Measurements from ENCODE around the gene STAMBPL1. TPM values are rescaled to one million over a fixed set of nuclear protein-coding genes. Genes with fewer than 3 reads are reported as not detected.

STAMBPL1 gene
- total RNA-seq, 1 experiment from 2014 or later = 25.2 TPM

DNA sequence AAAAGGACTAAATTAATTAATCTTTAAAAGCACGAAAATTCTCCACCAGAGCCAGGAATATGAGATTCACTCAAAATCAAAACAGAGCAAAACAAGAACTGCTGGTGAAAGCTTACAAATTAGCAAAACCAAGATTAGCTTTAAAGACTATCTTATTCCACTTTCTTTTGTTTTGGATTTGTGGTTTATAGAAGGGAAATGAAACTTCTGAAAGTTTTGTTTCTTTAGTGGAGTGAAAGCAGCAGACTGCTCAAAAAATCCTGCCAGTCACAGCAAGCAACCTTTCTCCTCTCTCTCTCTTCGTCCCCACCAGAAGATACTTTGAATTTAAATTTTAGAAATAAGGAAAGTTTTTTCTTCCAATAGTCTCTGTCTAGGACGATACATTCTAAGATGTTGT lies 64.8 kb downstream of the STAMBPL1 start:
- DNase-seq (ENCODE audit: low read depth, low spot score) (no peak), ATAC-seq (no peak)
- Histone ChIP-seq H3K27me3 (ENCODE audit: control insufficient read depth, insufficient read depth, low read length) (no peaks in the 10 kb centered on the region), H3K4me3 (ENCODE audit: low read depth in 2 of 2, low read length in 2 of 2) (no peak overlapping the region), H3K36me3 (ENCODE audit: control insufficient read depth, insufficient read depth, low read length) (no peaks in the 10 kb centered on the region), H3K4me1 (ENCODE audit: control insufficient read depth, insufficient read depth, low read length) (no peaks in the 10 kb centered on the region), H3K9me3 (ENCODE audit: control insufficient read depth, insufficient read depth, low read depth, low read length) (no peaks in the 10 kb centered on the region), H3K27ac (ENCODE audit: low read length) (no peak overlapping the region)
- in situ Hi-C loops (cut with HindIII; ENCODE audit: low pct_unique_long_range_greater_than_20kb, low sequenced_read_pairs) = no loop called here
- intact Hi-C loops (cut with micrococcal nuclease; ENCODE audit: unreplicated experiment) = no loop called here
- BruUV-seq (replicated peaks) = no TSS peak
- POLR2A ChIA-PET = no interaction called here
- CTCF ChIA-PET = no interaction called here
- TF ChIP-seq TCF7L2 (IDR thresholded peaks at IDR 0.05; ENCODE audit: low read depth, low read length) = no peak
- no peak for TF ChIP-seq SIN3A (IDR thresholded peaks at IDR 0.05; ENCODE audit: borderline replicate concordance, insufficient read depth, low read depth, low read length)
- TF ChIP-seq, protein P1, sequence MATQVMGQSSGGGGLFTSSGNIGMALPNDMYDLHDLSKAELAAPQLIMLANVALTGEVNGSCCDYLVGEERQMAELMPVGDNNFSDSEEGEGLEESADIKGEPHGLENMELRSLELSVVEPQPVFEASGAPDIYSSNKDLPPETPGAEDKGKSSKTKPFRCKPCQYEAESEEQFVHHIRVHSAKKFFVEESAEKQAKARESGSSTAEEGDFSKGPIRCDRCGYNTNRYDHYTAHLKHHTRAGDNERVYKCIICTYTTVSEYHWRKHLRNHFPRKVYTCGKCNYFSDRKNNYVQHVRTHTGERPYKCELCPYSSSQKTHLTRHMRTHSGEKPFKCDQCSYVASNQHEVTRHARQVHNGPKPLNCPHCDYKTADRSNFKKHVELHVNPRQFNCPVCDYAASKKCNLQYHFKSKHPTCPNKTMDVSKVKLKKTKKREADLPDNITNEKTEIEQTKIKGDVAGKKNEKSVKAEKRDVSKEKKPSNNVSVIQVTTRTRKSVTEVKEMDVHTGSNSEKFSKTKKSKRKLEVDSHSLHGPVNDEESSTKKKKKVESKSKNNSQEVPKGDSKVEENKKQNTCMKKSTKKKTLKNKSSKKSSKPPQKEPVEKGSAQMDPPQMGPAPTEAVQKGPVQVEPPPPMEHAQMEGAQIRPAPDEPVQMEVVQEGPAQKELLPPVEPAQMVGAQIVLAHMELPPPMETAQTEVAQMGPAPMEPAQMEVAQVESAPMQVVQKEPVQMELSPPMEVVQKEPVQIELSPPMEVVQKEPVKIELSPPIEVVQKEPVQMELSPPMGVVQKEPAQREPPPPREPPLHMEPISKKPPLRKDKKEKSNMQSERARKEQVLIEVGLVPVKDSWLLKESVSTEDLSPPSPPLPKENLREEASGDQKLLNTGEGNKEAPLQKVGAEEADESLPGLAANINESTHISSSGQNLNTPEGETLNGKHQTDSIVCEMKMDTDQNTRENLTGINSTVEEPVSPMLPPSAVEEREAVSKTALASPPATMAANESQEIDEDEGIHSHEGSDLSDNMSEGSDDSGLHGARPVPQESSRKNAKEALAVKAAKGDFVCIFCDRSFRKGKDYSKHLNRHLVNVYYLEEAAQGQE (IDR thresholded peaks at IDR 0.05; ENCODE audit: insufficient read depth in 1 of 2, low read depth in 2 of 2, low read length in 1 of 2) = no peak

DNA sequence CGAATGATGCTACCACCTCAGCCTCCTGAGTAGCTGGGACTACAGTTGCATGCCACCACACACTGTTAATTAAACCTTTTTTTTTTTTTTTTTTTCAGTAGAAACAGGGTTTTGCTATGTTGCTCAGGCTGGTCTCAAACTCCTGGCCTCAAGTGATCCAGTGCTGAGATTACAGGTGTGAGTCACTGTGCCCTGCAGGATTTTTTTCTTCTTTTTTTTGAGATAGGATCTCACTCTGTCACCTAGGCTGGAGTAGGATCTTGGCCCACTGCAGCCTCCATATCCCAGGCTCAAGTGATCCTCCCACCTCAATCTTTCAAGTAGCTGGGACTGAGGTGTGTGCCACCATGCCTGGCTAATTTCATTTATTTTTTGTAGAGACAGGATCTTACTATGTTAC lies 66.2 kb downstream of the STAMBPL1 start:
- ATAC-seq (no peak), DNase-seq (ENCODE audit: low read depth, low spot score) (no peak)
- H3K36me3 ChIP-seq (ENCODE audit: control insufficient read depth, insufficient read depth, low read length) = no peaks in the 10 kb centered on the region
- no peak overlapping the region for H3K4me3 ChIP-seq (ENCODE audit: low read depth in 2 of 2, low read length in 2 of 2)
- intact Hi-C loops (cut with micrococcal nuclease; ENCODE audit: unreplicated experiment) (no loop called here), in situ Hi-C loops (cut with HindIII; ENCODE audit: low pct_unique_long_range_greater_than_20kb, low sequenced_read_pairs) (no loop called here)
- ChIA-PET CTCF (no interaction called here), POLR2A (no interaction called here)
- TF ChIP-seq, protein P2, sequence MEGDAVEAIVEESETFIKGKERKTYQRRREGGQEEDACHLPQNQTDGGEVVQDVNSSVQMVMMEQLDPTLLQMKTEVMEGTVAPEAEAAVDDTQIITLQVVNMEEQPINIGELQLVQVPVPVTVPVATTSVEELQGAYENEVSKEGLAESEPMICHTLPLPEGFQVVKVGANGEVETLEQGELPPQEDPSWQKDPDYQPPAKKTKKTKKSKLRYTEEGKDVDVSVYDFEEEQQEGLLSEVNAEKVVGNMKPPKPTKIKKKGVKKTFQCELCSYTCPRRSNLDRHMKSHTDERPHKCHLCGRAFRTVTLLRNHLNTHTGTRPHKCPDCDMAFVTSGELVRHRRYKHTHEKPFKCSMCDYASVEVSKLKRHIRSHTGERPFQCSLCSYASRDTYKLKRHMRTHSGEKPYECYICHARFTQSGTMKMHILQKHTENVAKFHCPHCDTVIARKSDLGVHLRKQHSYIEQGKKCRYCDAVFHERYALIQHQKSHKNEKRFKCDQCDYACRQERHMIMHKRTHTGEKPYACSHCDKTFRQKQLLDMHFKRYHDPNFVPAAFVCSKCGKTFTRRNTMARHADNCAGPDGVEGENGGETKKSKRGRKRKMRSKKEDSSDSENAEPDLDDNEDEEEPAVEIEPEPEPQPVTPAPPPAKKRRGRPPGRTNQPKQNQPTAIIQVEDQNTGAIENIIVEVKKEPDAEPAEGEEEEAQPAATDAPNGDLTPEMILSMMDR (IDR thresholded peaks at IDR 0.05) = no peak
- TF ChIP-seq TCF7L2 (IDR thresholded peaks at IDR 0.05; ENCODE audit: low read depth, low read length) (no peak), POLR2AphosphoS5 (IDR thresholded peaks at IDR 0.05; ENCODE audit: low read depth, low read length) (no peak), SIN3A (IDR thresholded peaks at IDR 0.05; ENCODE audit: borderline replicate concordance, insufficient read depth, low read depth, low read length) (no peak)
- TF ChIP-seq, protein P1 (IDR thresholded peaks at IDR 0.05; ENCODE audit: insufficient read depth in 1 of 2, low read depth in 2 of 2, low read length in 1 of 2) = no peak
- no peaks in the 10 kb centered on the region for H3K9me3 ChIP-seq (ENCODE audit: control insufficient read depth, insufficient read depth, low read depth, low read length)
- no peaks in the 10 kb centered on the region for H3K4me1 ChIP-seq (ENCODE audit: control insufficient read depth, insufficient read depth, low read length)
- no TSS peak for BruUV-seq (replicated peaks)
- no peaks in the 10 kb centered on the region for H3K27me3 ChIP-seq (ENCODE audit: control insufficient read depth, insufficient read depth, low read length)
- no peak overlapping the region for H3K27ac ChIP-seq (ENCODE audit: low read length)
